Measurements from ENCODE around the gene SYTL1.

The SYTL1 gene

GRCh38 chr1:27391511-27392095 lies 49.8 kb downstream of the SYTL1 start:
- H3K4me2 ChIP-seq (ENCODE audit: low read depth, low read length): peak overlapping the region; percentile 90
- H3K9ac ChIP-seq (ENCODE audit: low read length): peak overlapping the region; percentile 23; the same call in 1 of the 2 replicates
- H3K4me1 ChIP-seq (ENCODE audit: low read length): peaks cover 7% of the 10 kb centered on the region
- no peak overlapping the region for H3K27ac ChIP-seq (ENCODE audit: low read length)
- no peaks in the 10 kb centered on the region for H3K9me2 ChIP-seq (replicated peaks; ENCODE audit: insufficient read depth, low read length)
- peak overlapping the region; percentile 70 for H3K4me3 ChIP-seq (ENCODE audit: low read length)
- TF ChIP-seq EZH2phosphoT487 (IDR thresholded peaks at IDR 0.05; ENCODE audit: low read length): no peak
- no peak for TF ChIP-seq CTCF (IDR thresholded peaks at IDR 0.05; ENCODE audit: low read length)
- TF ChIP-seq EZH2 (optimal IDR thresholded peaks at IDR 0.05; ENCODE audit: low read depth, low read length): no peak
- H3K27me3 ChIP-seq (replicated peaks; ENCODE audit: insufficient read depth, low read length): peaks cover 21% of the 10 kb centered on the region; the same call in 1 of the 2 replicates
- H2AFZ ChIP-seq (ENCODE audit: low read length): peak overlapping the region; percentile 33
- no peaks in the 10 kb centered on the region for H3K9me3 ChIP-seq (replicated peaks; ENCODE audit: insufficient read depth, low read length)
- DNase-seq: no peak
- no peaks in the 10 kb centered on the region for H3K79me2 ChIP-seq (ENCODE audit: low read length)
- H3F3A ChIP-seq (ENCODE audit: insufficient read depth, low read length): no peaks in the 10 kb centered on the region
- H3K36me3 ChIP-seq (replicated peaks; ENCODE audit: insufficient read depth, low read length): no peaks in the 10 kb centered on the region
- H4K20me1 ChIP-seq (ENCODE audit: insufficient read depth, low read length): no peaks in the 10 kb centered on the region

DNA sequence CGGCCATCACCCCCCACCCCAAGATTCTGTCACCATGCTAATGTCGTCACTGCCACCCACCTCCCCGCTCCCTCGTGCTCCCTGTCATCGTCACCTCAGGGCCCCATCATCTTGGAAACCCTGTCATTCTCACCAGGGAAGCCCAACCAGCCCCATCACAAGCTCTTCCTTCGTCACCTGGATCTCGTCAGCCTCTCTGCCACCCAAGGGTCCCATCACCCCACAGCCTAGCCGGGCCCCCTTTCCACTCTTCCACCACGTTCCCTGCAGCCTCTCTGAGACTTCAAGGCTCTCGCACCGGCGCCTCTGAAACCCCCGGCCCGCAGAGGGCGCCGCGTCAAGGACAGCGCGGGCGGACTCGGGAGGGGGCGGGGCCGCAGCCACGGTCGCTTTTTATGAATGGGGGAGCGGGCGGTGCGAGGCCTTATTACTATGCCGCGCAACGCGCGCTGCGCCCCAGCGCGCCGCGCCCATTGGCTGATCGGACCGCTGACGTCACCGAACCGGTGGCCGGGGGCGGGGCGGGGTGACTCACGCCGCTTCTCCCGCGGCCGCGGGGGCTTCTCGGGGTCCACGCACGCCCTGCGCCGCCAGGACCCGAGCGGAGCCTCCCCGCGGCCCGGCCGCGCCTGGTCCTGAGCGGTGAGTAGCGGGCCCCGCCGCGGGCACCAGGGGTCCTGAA lies 50.4 kb downstream of the SYTL1 start, which contains the start of gene GPR3:
TSS of gene GPR3 (plus strand) at position 527 of the 682 bp plus-strand sequence. CDS start 1,177 bp downstream, outside the sequence.
- peak within 1 kb of the TSS; percentile 70 for H3K4me3 ChIP-seq (ENCODE audit: low read length)
- H3K27ac ChIP-seq (ENCODE audit: low read length): no peak within 1 kb of the TSS
- peaks cover 7% of the 10 kb centered on the region for H3K4me1 ChIP-seq (ENCODE audit: low read length)

GRCh38 chr1:27392778-27393635 lies 51.2 kb downstream of the SYTL1 start:
- Histone ChIP-seq H3K9me3 (replicated peaks; ENCODE audit: insufficient read depth, low read length) (no peaks in the 10 kb centered on the region), H3K4me3 (ENCODE audit: low read length) (peak overlapping the region; percentile 70), H3K36me3 (replicated peaks; ENCODE audit: insufficient read depth, low read length) (no peaks in the 10 kb centered on the region), H3K79me2 (ENCODE audit: low read length) (no peaks in the 10 kb centered on the region), H3K9ac (ENCODE audit: low read length) (peak overlapping the region; percentile 73), H3K4me2 (ENCODE audit: low read depth, low read length) (peak overlapping the region; percentile 90), H3K27ac (ENCODE audit: low read length) (no peak overlapping the region), H3F3A (ENCODE audit: insufficient read depth, low read length) (no peaks in the 10 kb centered on the region), H4K20me1 (ENCODE audit: insufficient read depth, low read length) (no peaks in the 10 kb centered on the region), H3K9me2 (replicated peaks; ENCODE audit: insufficient read depth, low read length) (no peaks in the 10 kb centered on the region), H3K27me3 (replicated peaks; ENCODE audit: insufficient read depth, low read length) (peaks cover 21% of the 10 kb centered on the region; the same call in 1 of the 2 replicates), H3K4me1 (ENCODE audit: low read length) (peaks cover 7% of the 10 kb centered on the region), H2AFZ (ENCODE audit: low read length) (peak overlapping the region; percentile 76)
- no peak for DNase-seq
- TF ChIP-seq EZH2phosphoT487 (IDR thresholded peaks at IDR 0.05; ENCODE audit: low read length) (no peak), EZH2 (optimal IDR thresholded peaks at IDR 0.05; ENCODE audit: low read depth, low read length) (no peak), CTCF (IDR thresholded peaks at IDR 0.05; ENCODE audit: low read length) (peak; percentile 35)

More for the DNA sequence above, 50.4 kb downstream of the SYTL1 start, which contains the start of gene GPR3:
- H3K9me3 ChIP-seq (replicated peaks; ENCODE audit: insufficient read depth, low read length): no peaks in the 10 kb centered on the region
- H3K9me2 ChIP-seq (replicated peaks; ENCODE audit: insufficient read depth, low read length): no peaks in the 10 kb centered on the region
- TF ChIP-seq EZH2 (optimal IDR thresholded peaks at IDR 0.05; ENCODE audit: low read depth, low read length): no peak
- TF ChIP-seq CTCF (IDR thresholded peaks at IDR 0.05; ENCODE audit: low read length): peak; percentile 52
- H3K36me3 ChIP-seq (replicated peaks; ENCODE audit: insufficient read depth, low read length): no peaks in the 10 kb centered on the region
- H3F3A ChIP-seq (ENCODE audit: insufficient read depth, low read length): no peaks in the 10 kb centered on the region
- H2AFZ ChIP-seq (ENCODE audit: low read length): peak within 1 kb of the TSS; percentile 76
- peaks cover 21% of the 10 kb centered on the region; the same call in 1 of the 2 replicates for H3K27me3 ChIP-seq (replicated peaks; ENCODE audit: insufficient read depth, low read length)
- H3K4me2 ChIP-seq (ENCODE audit: low read depth, low read length): peak within 1 kb of the TSS; percentile 90
- peak; percentile 89 for DNase-seq
- H4K20me1 ChIP-seq (ENCODE audit: insufficient read depth, low read length): no peaks in the 10 kb centered on the region
- peak within 1 kb of the TSS; percentile 73 for H3K9ac ChIP-seq (ENCODE audit: low read length)
- H3K79me2 ChIP-seq (ENCODE audit: low read length): no peaks in the 10 kb centered on the region

Data from MM.1S (cell line).